Stomach (tissue), 9 donors: ENCODE results near the gene LONRF2. TPM values are rescaled to one million over a fixed set of nuclear protein-coding genes. Genes with fewer than 3 reads are reported as not detected.
A peak's percentile ranks its signal among the peaks of the same experiment; 100 is the strongest.

Experiments
- DNase-seq, 2 donors: peaks; one replicate each; pipeline versions ENCODE4 v3.0.0 to v3.0.0-alpha.2; 2013 to 2019
- H3K27ac ChIP-seq, 5 donors: fragments of 200-600 bp in 4 of 5; sonication (generic) in 4 of 5; one replicate each; pipeline ENCODE4 v1.5.1; 2013 to 2019; ENCODE audit warnings: mild to moderate bottlenecking in 1 of 5, moderate library complexity in 1 of 5
- H3K27me3 ChIP-seq, 3 donors: fragments of 200-600 bp; sonication (generic); one replicate each; pipeline ENCODE4 v1.5.1; 2017 to 2019; ENCODE audit warnings: mixed run types in 1 of 3
- H3K36me3 ChIP-seq, 4 donors: fragments of 200-600 bp; sonication (generic); 1 replicate in 3 of 4; 2 replicates in 1 of 4; pipeline ENCODE4 v1.5.1; 2016 to 2019
- H3K4me1 ChIP-seq, 4 donors: fragments of 200-600 bp; sonication (generic); one replicate each; pipeline ENCODE4 v1.5.1; 2016 to 2019
- H3K4me3 ChIP-seq, 4 donors: fragments of 200-600 bp; sonication (generic) in 3 of 4; one replicate each; pipeline ENCODE4 v1.5.1; 2016 to 2019; ENCODE audit warnings: mild to moderate bottlenecking in 1 of 4
- H3K9me3 ChIP-seq, 4 donors: fragments of 200-600 bp; sonication (generic); one replicate each; pipeline ENCODE4 v1.5.1; 2016 to 2019
- CTCF ChIP-seq, 7 experiments: fragments of 450-650 bp in 4 of 7; fragments of 200-600 bp in 3 of 7; sonication (generic) in 3 of 7; IDR thresholded peaks; one replicate each; pipeline ENCODE4 v1.5.1; 2016 to 2019; ENCODE audit warnings: antibody characterized with exemption in 7 of 7, control low read depth in 2 of 7, mild to moderate bottlenecking in 1 of 7
- EP300 ChIP-seq: sonication (generic); formaldehyde crosslinking; IDR thresholded peaks from one replicate; pipeline ENCODE4 v1.6.1; 2017; ENCODE audit warnings: antibody characterized with exemption
- POLR2A ChIP-seq, 4 donors: fragments of 450-650 bp; IDR thresholded peaks; one replicate each; pipeline ENCODE4 v1.6.1; 2016; ENCODE audit warnings: antibody characterized with exemption in 4 of 4, control low read depth in 2 of 4, mild to moderate bottlenecking in 1 of 4, moderate library complexity in 1 of 4
- POLR2AphosphoS5 ChIP-seq, 3 donors: sonication (generic); formaldehyde crosslinking; IDR thresholded peaks; one replicate each; pipeline ENCODE4 v1.6.1; 2016; ENCODE audit warnings: antibody characterized with exemption in 3 of 3
- WGBS, 5 donors: extraction: QIAGEN DNeasy Blood & Tissue Kit in 3 of 5; methylation state at CpG; one replicate each; pipeline versions ENCODE4 v1.1.5 to v1.1.7; 2013 to 2018; 5-methylcytosine and 5-hydroxymethylcytosine counted together
- intact Hi-C: fragments of 100-400 bp; cut with DNase I; formaldehyde crosslinking; loops from one replicate; pipeline ENCODE4 v1.15.1; 2023; ENCODE audit warnings: low total_unique reads
- polyA plus RNA-seq, 3 donors: library from polyadenylated mRNA; stranded (reverse); fragments of 200-250 nt; gene quantifications; one replicate each; pipeline ENCODE4 v1.2.3, GENCODE V29; 2013
- total RNA-seq, 5 donors: library from RNA; depleted of rRNA; stranded (reverse); fragments of >200 nt; gene quantifications; one replicate each; pipeline versions ENCODE4 v1.1.0 to v1.2.3, GENCODE V29; 2014 to 2016
- donor health status: healthy with polysubstance abuse.
- donor health status: Bipolar disorder and iron deficiency.
- donor health status: healthy.

Gene LONRF2
- total and polyA plus RNA-seq, 8 donors, result 0.31 to 32.1 (median 4.7) TPM

DNA sequence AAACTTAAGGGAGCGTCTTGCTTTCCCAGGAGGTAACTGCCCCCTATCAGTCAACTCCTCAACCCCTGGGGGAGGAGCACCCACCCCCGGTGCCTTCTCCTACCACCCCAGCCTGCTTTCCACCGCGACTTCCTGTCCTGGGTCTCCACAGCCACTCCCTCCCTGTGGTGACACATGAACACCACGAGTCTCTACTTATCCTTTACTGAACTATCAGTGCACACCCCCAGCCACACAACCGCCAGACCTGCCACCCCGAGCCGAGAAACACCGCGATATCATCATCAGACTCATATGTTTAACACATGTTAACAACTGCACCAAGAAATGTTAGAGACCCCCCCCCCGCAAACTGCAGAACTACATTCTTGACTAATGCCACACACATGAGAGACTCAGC, 43.3 kb downstream of the LONRF2 start:
- Histone ChIP-seq H3K4me1 (peaks cover 0 to 3% (median 0%) of the 10 kb centered on the region in 4 donors), H3K36me3 (peaks cover 0 to 42% (median 17%) of the 10 kb centered on the region in 4 donors), H3K27ac (peak overlapping the region in 1 of 5 donors; percentile 73), H3K4me3 (no peak overlapping the region), H3K9me3 (no peaks in the 10 kb centered on the region), H3K27me3 (no peaks in the 10 kb centered on the region)
- no peak for DNase-seq
- intact Hi-C loops, result no loop called here
- TF ChIP-seq EP300 (no peak), POLR2AphosphoS5 (IDR thresholded peaks at IDR 0.05) (no peak), POLR2A (IDR thresholded peaks at IDR 0.05) (no peak)
- WGBS, 5 donors, result 84 to 92% (median 89%) methylated on average over 11 of the region's 11 CpGs

- H3K27me3 ChIP-seq, result no peaks in the 10 kb centered on the region
- H3K9me3 ChIP-seq, result no peaks in the 10 kb centered on the region
- WGBS, 5 donors, result 82 to 94% (median 85%) methylated on average over 12 of the region's 12 CpGs
- peaks cover 0 to 38% (median 12%) of the 10 kb centered on the region in 4 donors for H3K36me3 ChIP-seq
- intact Hi-C loops, result no loop called here
- H3K4me3 ChIP-seq, result no peak overlapping the region
- no peak for DNase-seq
- H3K4me1 ChIP-seq, result peaks cover 0 to 3% (median 0%) of the 10 kb centered on the region in 4 donors
- no peak overlapping the region for H3K27ac ChIP-seq
- no peak for TF ChIP-seq EP300
- TF ChIP-seq POLR2A (IDR thresholded peaks at IDR 0.05), result no peak
- no peak for TF ChIP-seq POLR2AphosphoS5 (IDR thresholded peaks at IDR 0.05)
- no peak for TF ChIP-seq CTCF (IDR thresholded peaks at IDR 0.05)
Measured at GRCh38 chr2:100278501-100278900, 43.8 kb downstream of the LONRF2 start.

DNA sequence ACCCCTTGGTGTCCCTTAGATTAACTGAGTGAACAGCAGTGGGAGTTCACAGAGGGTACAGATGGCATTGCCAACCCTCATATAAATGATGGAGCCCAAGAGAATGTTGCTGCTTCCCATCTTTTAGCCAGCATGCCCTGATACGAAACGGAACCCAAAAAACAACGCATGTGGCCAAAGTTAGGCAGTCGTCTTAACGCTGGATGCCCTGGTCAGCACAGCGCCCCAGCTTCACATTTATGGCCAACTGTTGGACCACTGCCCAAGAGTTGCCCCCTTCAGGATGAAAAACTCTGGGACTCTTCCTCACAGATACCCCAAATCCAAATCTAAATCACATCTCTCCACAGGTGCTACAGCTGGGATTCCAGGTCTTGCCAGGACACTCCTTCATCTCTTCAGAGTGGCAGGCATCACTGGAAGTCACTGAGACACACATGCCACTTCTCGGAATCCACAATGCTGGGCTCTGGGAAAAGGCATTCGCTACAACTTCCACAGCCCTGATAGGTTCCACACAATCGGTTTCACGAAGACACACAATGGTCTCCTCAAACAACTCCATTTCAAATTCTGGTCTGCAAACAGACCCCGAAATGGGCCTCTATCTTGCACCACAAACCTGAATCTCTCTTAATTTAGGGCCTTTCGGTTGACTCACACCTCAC, 44.6 kb downstream of the LONRF2 start:
- H3K27me3 ChIP-seq, result no peaks in the 10 kb centered on the region
- TF ChIP-seq CTCF (IDR thresholded peaks at IDR 0.05), result no peak
- no peak for TF ChIP-seq EP300
- TF ChIP-seq POLR2AphosphoS5 (IDR thresholded peaks at IDR 0.05), result no peak
- 94 to 98% (median 96%) methylated on average over 12 of the region's 12 CpGs for WGBS, 5 donors
- H3K9me3 ChIP-seq, result no peaks in the 10 kb centered on the region
- H3K36me3 ChIP-seq, result peaks cover 0 to 31% (median 8%) of the 10 kb centered on the region in 4 donors
- DNase-seq, result no peak
- no peak overlapping the region for H3K4me3 ChIP-seq
- peaks cover 0 to 3% (median 0%) of the 10 kb centered on the region in 4 donors for H3K4me1 ChIP-seq
- intact Hi-C loops, result no loop called here
- H3K27ac ChIP-seq, result no peak overlapping the region

DNA sequence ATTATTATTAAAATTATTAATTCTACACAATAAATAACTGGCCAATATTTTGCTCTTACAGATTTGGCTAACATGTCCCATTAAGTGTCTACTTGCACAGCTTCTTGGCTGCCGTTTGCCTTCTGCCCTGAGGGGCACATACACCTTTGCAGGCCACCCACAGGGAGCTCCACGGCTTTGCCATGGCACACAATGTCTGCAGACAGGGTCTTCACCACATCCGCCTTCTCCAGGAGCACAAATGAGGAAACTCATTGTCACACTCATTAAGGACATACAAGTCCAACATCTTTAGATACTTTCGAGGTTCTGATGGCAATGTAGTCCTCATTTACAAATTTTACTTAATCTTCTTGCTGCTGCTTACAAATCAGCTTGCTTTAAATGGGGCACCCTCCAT, 45.6 kb downstream of the LONRF2 start:
- Histone ChIP-seq H3K27me3 (no peaks in the 10 kb centered on the region), H3K27ac (no peak overlapping the region), H3K4me1 (no peaks in the 10 kb centered on the region), H3K9me3 (no peaks in the 10 kb centered on the region), H3K4me3 (no peak overlapping the region), H3K36me3 (peaks cover 0 to 31% (median 8%) of the 10 kb centered on the region in 4 donors)
- WGBS, 5 donors, result 88 to 93% (median 92%) methylated on average over 4 of the region's 4 CpGs
- intact Hi-C loops, result no loop called here
- no peak for DNase-seq
- TF ChIP-seq EP300 (no peak), POLR2A (IDR thresholded peaks at IDR 0.05) (no peak), CTCF (IDR thresholded peaks at IDR 0.05) (no peak), POLR2AphosphoS5 (IDR thresholded peaks at IDR 0.05) (no peak)

GRCh38 chr2:100275200-100275589, 47.1 kb downstream of the LONRF2 start:
- Histone ChIP-seq H3K27ac (no peak overlapping the region), H3K4me1 (no peaks in the 10 kb centered on the region), H3K4me3 (no peak overlapping the region), H3K36me3 (peaks cover 0 to 40% (median 8%) of the 10 kb centered on the region in 4 donors), H3K27me3 (no peaks in the 10 kb centered on the region), H3K9me3 (no peaks in the 10 kb centered on the region)
- no peak for DNase-seq
- no peak for TF ChIP-seq POLR2AphosphoS5 (IDR thresholded peaks at IDR 0.05)
- TF ChIP-seq POLR2A (IDR thresholded peaks at IDR 0.05), result no peak
- TF ChIP-seq EP300, result no peak
- 79 to 86% (median 85%) methylated on average over 10 of the region's 10 CpGs for WGBS, 5 donors
- intact Hi-C loops, result no loop called here
